HG03521 (cell line): Measurements from ENCODE around the gene ALK.
"Not testable (repeated sequence)": the region's sequence is repeated elsewhere in the genome, so short reads cannot be mapped to it uniquely, and the experiment has no call there.

Experiments
- ATAC-seq: cut with Tn5 transposase; IDR thresholded peaks from one replicate; pipeline ENCODE4 v1.9.1; 2021; ENCODE audit warnings: mild to moderate bottlenecking, moderate library complexity; ENCODE audit not compliant: unreplicated experiment

ALK gene

GRCh38 chr2:29761278-29761677, 160.1 kb downstream of the ALK start:
- ATAC-seq, result no peak

- ATAC-seq, result no peak
These were observed 161.4 kb downstream of the ALK start for GRCh38 chr2:29760008-29760407.

DNA sequence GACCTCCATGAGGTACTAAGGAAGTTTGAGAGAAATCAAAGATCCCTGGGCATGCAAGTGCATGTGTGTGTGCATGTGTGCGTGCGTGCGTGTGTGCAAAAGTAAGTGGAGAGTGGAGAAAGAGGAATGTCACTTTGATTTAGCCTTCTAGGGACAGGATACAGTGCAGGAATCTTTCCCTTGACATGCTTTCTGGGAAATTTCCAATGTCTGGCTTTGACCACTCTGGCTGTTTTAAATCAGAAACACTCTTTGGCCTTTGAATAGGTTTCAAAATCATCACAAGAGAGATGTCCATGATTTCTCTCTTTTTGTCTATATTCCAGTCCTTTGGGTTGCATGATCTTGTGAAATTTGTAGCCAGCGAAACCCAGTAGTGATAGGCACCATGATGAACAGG, 162.0 kb downstream of the ALK start:
- ATAC-seq, result no peak

- no peak for ATAC-seq
These were observed 165.6 kb downstream of the ALK start for GRCh38 chr2:29755829-29756228.

DNA sequence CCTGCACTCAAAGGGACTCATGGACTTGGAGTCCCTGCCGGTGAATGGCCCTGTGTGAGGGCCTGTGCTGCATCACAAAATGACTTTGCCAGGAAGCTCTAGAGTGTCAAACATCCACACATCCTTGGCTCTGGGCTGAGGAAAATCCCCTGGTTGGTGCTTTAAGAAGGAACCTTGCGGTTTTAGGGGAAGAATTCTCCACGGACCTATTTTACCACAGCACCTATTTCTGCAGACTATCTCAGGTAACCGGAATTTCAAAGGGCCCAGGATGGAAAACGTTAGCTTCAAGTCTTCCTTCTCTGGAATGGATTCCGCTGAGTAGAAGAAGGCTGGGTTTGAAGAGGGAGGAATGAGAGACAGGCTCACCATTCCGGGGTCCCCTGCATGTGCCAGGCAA, 166.2 kb downstream of the ALK start:
- no peak for ATAC-seq

GRCh38 chr2:29753671-29754444, 167.5 kb downstream of the ALK start:
- ATAC-seq, result no peak

- no peak for ATAC-seq
These were observed 170.0 kb downstream of the ALK start for GRCh38 chr2:29751390-29751789.

DNA sequence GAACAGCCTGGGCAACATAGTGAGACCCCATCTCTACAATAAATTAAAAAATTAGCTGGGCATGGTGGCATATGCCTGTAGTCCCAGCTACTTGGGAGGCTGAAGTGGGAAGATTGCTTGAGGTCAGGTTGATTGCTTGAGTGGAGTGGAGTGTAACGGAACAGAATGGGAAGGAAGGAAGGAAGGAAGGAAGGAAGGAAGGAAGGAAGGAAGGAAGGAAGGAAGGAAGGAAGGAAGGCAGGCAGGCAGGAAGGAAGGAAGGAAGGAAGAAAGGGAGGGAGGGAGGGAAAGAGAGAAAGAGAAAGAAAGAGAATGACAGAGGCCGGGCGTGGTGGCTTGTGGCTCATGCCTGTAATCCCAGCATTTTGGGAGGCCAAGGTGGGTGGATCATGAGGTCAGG, 170.9 kb downstream of the ALK start:
- ATAC-seq, result not testable (repeated sequence)

- no peak for ATAC-seq
These were observed 171.5 kb downstream of the ALK start for GRCh38 chr2:29749843-29750242.

GRCh38 chr2:29749041-29749440, 172.3 kb downstream of the ALK start:
- no peak for ATAC-seq

DNA sequence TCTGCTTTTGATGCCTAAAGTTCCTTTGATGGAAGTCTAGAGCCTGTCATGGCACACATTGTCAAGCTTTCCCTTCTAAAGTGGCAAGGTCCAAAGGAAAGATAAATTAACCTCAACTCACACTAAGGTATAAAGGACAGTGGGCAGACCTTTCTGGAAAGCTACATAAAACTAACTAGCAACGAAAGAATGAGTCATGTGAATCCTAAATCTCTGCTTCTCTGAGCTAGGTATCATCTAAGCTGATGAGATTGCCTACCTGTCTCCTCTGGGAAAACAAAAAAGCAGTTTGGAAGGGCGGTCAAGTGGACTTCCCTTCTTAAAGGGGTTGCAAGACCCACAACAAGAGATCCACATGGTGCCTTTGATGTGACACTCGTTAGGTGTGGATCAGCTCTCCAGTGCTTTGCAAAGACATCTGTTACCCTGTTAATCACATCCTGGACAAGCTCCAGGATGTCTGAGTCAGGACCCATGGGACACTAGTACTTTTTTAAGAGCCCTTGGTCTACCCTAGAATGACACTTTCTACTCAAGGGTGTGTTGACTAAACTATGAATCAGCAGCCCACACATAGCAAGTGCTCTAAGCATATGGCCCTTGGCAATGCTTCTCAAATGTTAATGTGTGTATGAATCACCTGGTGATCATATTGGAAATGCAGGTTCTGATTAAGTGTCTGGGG, 173.5 kb downstream of the ALK start:
- ATAC-seq, result no peak

DNA sequence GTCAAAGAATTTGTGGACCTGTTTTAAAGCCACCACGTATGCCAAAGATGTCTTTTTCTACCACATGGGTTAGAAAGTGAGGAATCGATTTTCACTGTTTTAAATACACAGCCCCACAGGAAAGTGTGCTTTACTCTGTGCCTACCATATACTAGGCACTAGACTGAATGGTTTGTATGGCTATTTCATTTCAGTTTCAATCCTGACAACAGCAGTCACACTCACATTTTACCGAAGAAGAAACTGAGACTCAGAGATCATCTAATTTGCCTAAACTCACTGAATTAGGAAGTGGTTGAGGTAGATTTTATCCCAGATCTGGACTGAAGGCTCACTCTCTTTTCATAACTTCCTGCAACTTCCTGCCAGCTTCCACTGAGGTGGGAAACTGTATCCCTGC, 176.4 kb downstream of the ALK start:
- peak; percentile 72 for ATAC-seq

DNA sequence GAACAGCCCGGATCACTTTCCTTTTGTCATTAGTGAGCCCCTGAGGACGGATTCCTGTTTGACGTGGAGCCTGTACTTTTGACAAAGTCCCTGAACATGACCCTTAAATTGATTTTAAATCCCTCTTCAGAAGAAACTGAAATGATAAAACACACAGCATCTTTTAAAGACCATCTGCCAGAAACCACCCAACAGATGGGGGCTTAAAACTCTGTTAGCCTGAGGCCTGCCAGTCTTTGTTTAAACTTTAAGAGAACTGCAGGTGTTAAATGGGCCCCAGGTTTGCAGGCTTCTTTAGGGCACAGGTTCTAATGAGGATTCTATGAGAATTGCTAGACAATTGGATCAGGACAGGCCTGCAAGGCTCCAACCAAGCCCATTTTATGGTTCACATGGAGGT, 177.9 kb downstream of the ALK start:
- no peak for ATAC-seq

DNA sequence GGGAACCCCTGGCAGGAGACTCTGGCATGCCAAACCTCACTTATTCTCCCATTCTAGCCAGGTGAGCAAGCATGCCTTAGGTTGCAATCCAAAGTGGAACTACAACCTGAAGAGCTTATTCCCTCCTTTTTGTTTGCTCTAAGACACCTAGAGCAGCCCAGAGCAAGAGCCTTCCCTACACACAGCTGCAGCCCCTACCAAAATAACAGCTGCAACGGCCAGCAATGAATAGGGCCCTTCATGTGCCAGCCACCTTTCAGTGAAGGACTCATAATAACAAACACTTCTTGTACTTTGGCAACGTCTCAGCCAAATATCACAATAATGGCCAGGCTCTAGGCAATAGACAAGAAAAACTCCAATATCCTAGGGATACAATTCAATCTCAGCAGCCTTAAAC, 178.7 kb downstream of the ALK start:
- ATAC-seq, result no peak

- no peak for ATAC-seq
These were observed 180.3 kb downstream of the ALK start for GRCh38 chr2:29741132-29741531.

DNA sequence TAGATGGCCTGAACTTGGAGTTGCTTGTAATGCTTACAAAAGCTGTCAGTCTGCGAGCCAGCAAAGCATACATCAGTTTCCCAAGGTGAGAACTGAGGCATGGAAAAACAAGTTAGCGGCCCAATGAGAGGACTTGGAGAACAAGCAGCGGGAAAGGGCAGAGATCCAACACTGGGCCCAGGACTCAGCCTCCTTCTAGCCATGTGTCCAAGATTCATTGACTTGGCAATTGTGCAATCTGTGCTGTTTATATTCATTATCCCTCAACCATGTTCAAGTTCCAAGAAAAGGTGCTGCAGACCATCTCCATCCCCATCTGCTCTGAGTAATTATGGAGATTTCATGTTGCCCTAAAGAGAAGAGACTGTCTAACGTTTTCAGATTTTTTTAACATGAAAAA, 187.4 kb downstream of the ALK start:
- ATAC-seq, result no peak

GRCh38 chr2:29733213-29733612, 188.2 kb downstream of the ALK start:
- no peak for ATAC-seq

- ATAC-seq, result no peak
These were observed 189.4 kb downstream of the ALK start for GRCh38 chr2:29731948-29732347.

- no peak for ATAC-seq
These were observed 191.5 kb downstream of the ALK start for GRCh38 chr2:29729932-29730331.

GRCh38 chr2:29729401-29729800, 192.0 kb downstream of the ALK start:
- ATAC-seq, result no peak

DNA sequence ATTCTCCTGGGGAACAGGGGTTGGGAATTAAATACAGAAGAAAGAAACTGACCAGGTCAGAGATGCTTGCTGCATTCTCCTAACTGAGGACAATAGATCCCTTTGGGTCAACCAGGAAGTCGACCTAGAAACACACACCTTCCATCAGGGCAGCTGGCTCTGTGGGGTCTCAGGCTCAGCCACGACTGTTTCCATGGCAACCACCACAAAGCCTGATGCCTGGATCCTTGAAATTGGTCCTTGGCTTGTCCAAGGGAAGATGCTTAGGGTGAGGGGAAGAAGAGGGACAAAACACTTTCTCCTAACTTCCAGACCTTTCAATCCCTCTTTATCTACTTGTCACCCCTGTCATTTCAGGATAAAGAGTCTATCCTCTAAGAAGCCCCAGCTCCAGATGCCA, 194.4 kb downstream of the ALK start:
- ATAC-seq, result no peak

- ATAC-seq, result no peak
These were observed 195.8 kb downstream of the ALK start for GRCh38 chr2:29725610-29726009.

DNA sequence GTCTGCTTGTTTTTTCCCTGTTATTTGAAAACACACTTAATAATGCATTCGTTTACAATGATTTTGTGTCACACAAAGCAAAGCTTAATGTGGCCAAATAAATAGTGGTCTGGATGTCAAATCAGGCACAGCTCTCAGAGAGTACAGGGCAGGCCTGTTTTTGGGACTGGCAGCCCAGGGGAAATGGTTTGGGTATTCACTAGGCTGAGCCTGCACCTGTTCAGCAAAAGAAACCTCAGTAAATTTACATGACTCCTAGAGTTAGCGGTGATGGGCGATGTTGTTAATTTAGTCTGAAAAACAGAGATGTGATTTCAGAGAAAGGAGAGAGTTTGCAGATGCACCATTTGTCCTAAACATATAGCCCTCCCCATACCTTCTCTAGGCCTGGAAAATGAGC, 197.1 kb downstream of the ALK start:
- no peak for ATAC-seq
